ENCODE results near the gene TBC1D8.

TBC1D8 gene

GRCh38 chr2:101125808-101126207 lies 25.4 kb downstream of the TBC1D8 start:
- H3K4me3 ChIP-seq (ENCODE audit: low read depth, low read length) = no peak overlapping the region

GRCh38 chr2:101125374-101125773 lies 25.8 kb downstream of the TBC1D8 start:
- TF ChIP-seq CTCF (IDR thresholded peaks at IDR 0.05; ENCODE audit: low read depth, low read length) (no peak), POLR2A (IDR thresholded peaks at IDR 0.05; ENCODE audit: extremely low read depth, insufficient read length) (no peak), MAX (IDR thresholded peaks at IDR 0.05; ENCODE audit: low read depth, low read length) (no peak), MYC (IDR thresholded peaks at IDR 0.05; ENCODE audit: low read depth, low read length) (no peak)
- H3K4me3 ChIP-seq (ENCODE audit: low read depth, low read length) = peak overlapping the region; percentile 14
- peak; percentile 79 for DNase-seq (ENCODE audit: low read depth)

More at GRCh38 chr2:101125808-101126207, 25.4 kb downstream of the TBC1D8 start:
- 0 out of 2 replicates have a peak, but pooled peaks have one; percentile 30 for TF ChIP-seq MAX (IDR thresholded peaks at IDR 0.05; ENCODE audit: low read depth, low read length)
- no peak for TF ChIP-seq CTCF (IDR thresholded peaks at IDR 0.05; ENCODE audit: low read depth, low read length)
- no peak for TF ChIP-seq POLR2A (IDR thresholded peaks at IDR 0.05; ENCODE audit: extremely low read depth, insufficient read length)
- TF ChIP-seq MYC (IDR thresholded peaks at IDR 0.05; ENCODE audit: low read depth, low read length) = no peak
- DNase-seq (ENCODE audit: low read depth) = no peak

GRCh38 chr2:101124643-101125366 lies 26.4 kb downstream of the TBC1D8 start:
- TF ChIP-seq CTCF (IDR thresholded peaks at IDR 0.05; ENCODE audit: low read depth, low read length) (no peak), MYC (IDR thresholded peaks at IDR 0.05; ENCODE audit: low read depth, low read length) (no peak), POLR2A (IDR thresholded peaks at IDR 0.05; ENCODE audit: extremely low read depth, insufficient read length) (no peak), MAX (IDR thresholded peaks at IDR 0.05; ENCODE audit: low read depth, low read length) (no peak)
- H3K4me3 ChIP-seq (ENCODE audit: low read depth, low read length) = peak overlapping the region; percentile 14
- DNase-seq (ENCODE audit: low read depth) = peak; percentile 63

GRCh38 chr2:101123795-101124471 lies 27.2 kb downstream of the TBC1D8 start:
- TF ChIP-seq POLR2A (IDR thresholded peaks at IDR 0.05; ENCODE audit: extremely low read depth, insufficient read length) = no peak
- no peak for TF ChIP-seq MYC (IDR thresholded peaks at IDR 0.05; ENCODE audit: low read depth, low read length)
- TF ChIP-seq CTCF (IDR thresholded peaks at IDR 0.05; ENCODE audit: low read depth, low read length) = no peak
- TF ChIP-seq MAX (IDR thresholded peaks at IDR 0.05; ENCODE audit: low read depth, low read length) = no peak
- no peak for DNase-seq (ENCODE audit: low read depth)
- no peak overlapping the region for H3K4me3 ChIP-seq (ENCODE audit: low read depth, low read length)

GRCh38 chr2:101121174-101121573 lies 30.0 kb downstream of the TBC1D8 start:
- H3K4me3 ChIP-seq (ENCODE audit: low read depth, low read length) = no peak overlapping the region
- DNase-seq (ENCODE audit: low read depth) = no peak
- TF ChIP-seq CTCF (IDR thresholded peaks at IDR 0.05; ENCODE audit: low read depth, low read length) (no peak), POLR2A (IDR thresholded peaks at IDR 0.05; ENCODE audit: extremely low read depth, insufficient read length) (no peak), MYC (IDR thresholded peaks at IDR 0.05; ENCODE audit: low read depth, low read length) (no peak), MAX (IDR thresholded peaks at IDR 0.05; ENCODE audit: low read depth, low read length) (no peak)

Measured in NB4 (cell line).